Kidney tubule cell (primary cell): ENCODE data around the gene LBH.
A peak's percentile ranks its signal among the peaks of the same experiment; 100 is the strongest.

ENCODE experiments used
- DNase-seq: peaks from one replicate; pipeline ENCODE4 v3.0.0-alpha.2; 2018; ENCODE audit warnings: low spot score

LBH gene

DNA sequence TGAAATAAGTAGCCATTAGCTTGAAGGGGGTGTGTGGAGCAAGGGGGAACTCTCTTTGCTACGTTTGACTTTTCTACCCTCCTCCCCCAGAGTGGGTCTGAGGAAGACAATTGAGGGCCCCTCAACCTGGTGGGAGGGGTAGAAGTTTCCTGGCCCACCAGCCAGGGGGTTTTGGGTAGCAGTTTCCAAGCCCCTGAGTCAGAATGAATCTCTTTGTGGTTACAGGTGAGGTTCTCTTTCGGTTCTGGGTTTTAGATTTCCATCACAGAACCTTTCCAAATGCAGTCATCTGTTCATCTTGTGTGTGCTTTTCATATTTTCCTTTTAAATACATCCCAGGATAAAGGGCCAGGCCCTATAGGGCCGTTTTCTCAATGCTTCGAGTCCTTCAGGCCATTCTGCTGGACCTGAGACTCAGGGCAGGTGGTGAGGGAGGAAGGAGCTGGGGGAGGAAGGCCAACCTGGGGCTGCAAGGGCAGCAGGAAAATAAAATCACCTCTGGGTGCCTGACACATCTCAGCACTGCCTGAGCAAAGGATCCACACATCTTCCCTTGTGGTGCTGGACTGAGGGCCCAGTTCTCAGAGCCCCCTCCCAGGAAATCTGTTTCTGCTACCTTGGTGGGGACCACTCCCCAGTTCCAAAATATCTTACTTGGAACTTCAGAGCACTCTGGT lies 4.7 kb downstream of the LBH start:
- DNase-seq = no peak

DNA sequence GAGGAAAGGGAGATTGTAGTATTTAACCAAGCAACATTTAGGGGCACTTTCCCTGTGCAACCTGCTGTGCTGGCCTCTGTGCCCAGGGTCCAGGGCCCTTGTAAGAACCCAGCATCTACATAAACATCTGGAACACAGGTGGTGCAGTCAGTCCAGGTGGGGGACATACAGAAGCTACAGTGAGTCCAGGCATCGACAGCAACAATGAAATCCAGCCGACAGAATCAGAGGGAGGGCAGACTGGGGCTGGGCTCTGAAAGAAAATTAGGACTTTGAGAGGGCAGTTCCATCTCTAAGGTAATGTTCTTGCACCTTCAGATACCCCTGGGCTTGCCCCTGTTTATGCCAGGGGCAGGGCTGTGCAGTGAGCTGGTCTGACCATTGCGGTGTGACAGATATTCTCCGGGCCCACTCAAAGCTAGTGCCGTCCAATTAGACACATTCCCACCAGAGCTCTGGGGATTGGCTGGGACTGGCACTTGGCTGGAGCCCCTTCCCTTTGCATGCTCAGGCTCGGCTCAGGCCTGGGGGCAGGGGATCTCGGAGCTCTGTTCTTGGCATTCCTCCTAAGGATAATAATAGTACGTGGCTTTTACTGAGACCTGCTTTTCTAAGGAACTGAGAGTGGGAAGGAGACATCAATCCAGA lies 5.4 kb downstream of the LBH start:
- no peak for DNase-seq

DNA sequence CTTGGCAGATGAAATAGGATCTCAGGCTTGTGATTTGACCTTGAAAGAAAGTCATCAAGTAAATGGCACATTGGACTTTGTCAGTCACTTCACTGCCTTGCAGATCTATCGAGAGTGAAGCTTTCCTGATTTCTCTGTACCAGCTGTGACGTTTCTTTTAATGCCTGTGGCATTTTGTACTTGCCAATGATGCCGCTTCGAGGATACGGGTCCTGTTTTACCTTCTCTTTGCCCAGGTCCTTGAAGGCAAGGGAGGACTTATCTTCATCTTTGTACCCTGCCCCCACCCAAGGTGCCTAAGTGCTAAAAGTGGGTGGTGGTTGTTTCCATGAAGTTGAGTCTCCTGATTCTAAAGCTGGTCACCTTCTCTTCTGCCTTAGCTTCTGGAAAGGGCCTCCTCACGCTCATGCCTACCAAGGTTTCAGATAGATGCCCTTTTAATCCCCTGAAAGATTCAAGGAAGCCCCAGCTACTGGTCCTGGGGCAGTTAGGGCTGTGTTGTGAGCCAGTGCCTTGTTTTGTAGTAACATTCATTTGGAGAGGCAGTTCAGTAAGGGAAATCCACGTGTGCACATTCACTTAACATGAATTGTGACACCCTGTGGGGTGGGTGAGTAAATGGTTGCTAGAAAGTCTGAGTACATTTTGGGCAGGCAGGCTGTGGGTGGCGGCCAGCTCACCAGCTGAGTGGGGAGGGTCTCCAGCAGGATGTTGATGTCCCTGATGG lies 6.1 kb downstream of the LBH start:
- DNase-seq = no peak

- DNase-seq = no peak
Measured at GRCh38 chr2:30237966-30238800, 6.8 kb downstream of the LBH start.

- peak; percentile 67 for DNase-seq
Measured at GRCh38 chr2:30239308-30239985, 8.1 kb downstream of the LBH start.

DNA sequence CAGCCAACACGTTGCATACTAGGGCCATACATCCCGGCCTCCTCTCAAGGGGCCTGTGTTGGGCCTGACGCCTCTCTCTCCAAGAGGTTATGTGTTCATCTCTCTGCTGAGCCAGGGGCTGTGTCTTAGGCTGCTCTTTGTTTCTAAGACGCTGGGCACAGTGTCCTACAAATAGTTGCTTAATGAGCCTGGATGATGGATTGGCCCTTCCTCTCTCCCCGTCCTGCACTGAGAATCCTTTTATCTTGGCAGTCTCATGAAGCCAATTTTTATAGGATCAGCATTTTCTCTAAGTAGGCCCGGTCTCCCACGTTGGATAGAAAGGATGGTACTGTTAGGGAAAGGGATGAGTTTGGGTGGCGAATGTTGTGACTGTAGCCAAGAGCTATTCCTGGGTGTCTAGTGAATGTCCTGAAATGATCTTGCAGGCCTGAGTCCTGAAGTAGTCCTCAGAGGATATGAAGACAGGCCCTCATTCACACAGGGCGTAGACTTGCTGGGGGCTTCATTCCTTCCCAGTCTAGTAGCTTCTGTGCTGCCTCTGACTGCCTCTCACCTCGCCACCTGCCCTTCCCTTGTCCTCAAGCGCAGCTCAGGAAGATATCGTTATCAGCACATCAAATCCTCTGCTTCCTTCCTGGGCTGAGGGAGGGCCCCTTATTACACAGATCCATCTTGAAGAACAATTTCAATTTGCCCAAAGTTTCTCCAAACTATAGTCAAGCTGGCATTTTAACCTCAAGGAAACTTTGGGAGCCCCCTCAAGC lies 8.8 kb downstream of the LBH start:
- no peak for DNase-seq

DNA sequence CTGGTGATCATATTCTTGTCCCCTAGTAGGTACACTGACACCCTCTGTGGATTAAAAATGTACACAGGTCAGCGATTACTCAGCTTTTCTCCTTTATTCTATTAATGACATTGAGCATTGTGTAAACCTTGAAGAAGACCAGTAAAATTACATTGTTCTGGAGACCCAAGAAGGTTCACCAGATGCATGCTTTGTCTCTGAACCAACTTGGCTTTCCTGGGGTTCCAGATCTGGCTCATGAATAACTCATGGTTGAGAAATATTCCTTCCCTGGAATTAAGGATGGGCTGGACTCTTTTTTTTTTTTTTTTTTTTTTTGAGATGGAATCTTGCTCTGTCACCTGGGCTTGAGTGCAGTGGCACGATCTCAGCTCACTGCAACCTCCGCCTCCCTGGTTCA lies 11.9 kb downstream of the LBH start:
- no peak for DNase-seq

GRCh38 chr2:30245364-30245763 lies 14.0 kb downstream of the LBH start:
- no peak for DNase-seq

DNA sequence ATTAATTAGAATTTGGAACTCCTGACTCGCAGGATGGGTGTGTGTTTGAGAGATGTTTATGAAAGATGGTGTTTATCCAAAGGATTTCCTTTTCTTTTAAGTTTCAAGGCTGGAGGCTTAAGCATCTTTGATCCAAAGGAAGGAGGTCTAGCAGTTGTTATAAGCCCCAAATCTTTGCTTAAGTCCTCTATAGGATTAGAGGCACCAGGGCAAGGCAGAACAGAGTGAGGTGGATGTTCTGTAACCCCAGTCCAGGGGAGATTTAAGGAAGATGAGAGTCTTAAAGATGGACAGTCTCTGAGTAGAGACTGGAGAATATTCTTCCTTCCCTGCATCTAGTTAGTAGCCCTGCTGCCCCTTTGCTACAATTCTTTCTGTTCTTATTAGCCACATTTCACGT lies 17.5 kb downstream of the LBH start:
- DNase-seq = no peak

DNA sequence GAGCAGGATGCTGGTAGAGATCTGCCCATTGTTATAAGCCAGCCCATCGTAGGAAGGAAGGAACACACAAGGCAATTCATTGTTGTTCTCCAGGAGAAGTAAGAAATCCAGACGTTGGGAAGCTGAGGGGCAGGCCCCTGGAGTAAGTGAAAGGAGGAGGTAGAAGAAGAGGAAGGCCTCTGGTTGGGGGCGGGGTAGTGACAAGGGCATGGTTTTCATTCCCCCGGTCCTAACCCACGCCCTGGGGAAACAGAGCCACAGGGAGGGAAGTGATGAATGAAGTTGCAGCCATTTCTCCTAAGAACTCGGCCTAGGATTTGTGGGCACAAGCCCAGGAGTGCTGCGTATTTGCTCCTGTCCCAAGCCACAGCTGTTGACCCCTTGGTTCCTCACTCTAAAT lies 18.0 kb downstream of the LBH start:
- DNase-seq = no peak

DNA sequence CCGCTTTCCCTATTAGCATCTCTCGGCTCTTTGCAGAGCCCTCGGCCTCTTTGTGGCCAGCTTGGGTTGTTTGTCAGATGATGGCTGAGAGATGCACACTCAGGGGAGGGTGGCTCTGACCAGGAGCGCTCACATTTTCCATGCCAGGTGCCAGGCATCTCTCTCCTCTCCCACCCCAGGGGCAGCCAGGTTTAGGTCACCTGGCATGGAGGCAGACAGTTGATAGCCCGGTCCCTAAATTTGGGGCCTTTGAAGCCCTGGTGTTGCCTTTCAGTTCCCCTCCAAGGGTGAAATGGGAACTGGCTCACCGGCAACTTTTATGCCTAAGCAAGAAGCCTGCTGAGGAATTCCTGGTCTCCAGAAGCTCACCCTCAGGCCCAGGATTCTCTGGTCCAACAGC lies 19.1 kb downstream of the LBH start:
- DNase-seq = no peak

- DNase-seq = peak; percentile 73
Measured at GRCh38 chr2:30252723-30253701, 21.7 kb downstream of the LBH start.

- no peak for DNase-seq
Measured at GRCh38 chr2:30253873-30254684, 22.7 kb downstream of the LBH start.

- no peak for DNase-seq
Measured at GRCh38 chr2:30254685-30255001, 23.3 kb downstream of the LBH start.

- DNase-seq = no peak
Measured at GRCh38 chr2:30255026-30255425, 23.7 kb downstream of the LBH start.

DNA sequence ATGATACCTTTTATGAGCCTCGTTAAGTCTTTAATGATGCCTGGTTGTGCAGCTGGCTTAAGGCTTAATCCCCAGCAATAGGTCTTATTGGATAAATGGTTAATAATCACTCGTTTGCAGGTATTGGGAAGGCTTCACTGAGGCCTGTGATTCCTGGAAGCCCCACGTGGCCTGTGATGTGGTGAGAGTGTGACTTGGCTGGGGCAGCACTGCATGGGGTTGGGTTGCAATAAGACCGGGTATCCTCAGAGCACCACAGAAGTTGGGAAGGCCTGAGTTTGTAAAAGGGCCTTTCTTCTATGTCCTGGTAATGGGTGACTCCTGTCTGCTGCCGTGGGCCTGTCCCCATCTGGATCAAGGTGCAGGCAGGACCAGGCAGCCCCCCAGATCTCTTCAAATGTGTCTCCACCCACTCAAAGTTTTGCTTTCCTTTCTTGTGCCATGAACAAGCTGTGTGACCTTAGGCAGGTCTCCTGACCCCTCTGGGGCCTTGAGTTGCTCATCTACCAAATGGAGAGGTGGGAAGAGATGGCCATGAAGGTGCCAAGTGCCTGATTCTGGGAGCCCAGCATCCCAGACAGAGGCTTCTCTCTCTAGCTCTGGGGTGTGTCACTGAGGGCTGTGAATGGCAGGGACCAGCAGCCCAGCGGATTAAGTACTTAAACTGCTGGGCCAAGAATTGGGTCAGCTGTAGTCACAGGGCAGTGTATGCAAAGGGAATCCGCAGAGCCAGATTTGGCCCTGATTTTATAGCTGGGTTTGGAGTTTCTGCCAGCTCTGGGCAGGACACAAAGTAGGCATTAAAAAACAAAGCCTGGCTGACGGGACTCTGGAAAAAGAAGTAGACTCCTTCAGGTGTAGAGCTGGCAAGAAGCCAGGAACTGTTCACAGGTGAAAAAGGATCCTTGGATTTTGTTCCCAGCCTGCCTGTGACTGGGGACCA lies 24.4 kb downstream of the LBH start:
- no peak for DNase-seq

GRCh38 chr2:30257266-30258214 lies 26.2 kb downstream of the LBH start:
- no peak for DNase-seq
